ENCODE results near the gene B3GAT2.

DNA sequence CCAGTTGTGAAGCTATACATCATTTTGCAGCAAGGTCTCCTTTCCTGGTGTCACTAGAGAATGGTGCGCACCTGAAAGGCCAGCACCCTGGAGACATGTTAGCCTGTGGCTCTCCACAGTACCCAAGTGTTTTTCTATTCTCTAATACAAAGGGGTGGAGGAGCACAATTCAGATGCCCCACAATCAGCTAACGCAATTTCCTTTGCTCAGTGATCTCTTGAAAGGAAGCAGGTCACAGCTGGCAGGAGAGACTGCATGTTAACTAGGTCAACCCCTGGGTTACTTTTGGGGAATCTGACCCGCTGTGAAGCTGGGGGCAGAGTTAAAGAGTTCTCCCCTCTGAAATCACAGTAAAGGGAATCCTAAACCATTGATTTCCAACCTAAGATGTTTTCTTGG, 92.5 kb downstream of the B3GAT2 start:
- TF ChIP-seq, protein P1, sequence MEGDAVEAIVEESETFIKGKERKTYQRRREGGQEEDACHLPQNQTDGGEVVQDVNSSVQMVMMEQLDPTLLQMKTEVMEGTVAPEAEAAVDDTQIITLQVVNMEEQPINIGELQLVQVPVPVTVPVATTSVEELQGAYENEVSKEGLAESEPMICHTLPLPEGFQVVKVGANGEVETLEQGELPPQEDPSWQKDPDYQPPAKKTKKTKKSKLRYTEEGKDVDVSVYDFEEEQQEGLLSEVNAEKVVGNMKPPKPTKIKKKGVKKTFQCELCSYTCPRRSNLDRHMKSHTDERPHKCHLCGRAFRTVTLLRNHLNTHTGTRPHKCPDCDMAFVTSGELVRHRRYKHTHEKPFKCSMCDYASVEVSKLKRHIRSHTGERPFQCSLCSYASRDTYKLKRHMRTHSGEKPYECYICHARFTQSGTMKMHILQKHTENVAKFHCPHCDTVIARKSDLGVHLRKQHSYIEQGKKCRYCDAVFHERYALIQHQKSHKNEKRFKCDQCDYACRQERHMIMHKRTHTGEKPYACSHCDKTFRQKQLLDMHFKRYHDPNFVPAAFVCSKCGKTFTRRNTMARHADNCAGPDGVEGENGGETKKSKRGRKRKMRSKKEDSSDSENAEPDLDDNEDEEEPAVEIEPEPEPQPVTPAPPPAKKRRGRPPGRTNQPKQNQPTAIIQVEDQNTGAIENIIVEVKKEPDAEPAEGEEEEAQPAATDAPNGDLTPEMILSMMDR (IDR thresholded peaks at IDR 0.05), result no peak
- TF ChIP-seq POLR2A (IDR thresholded peaks at IDR 0.05), result no peak
